OCI-LY1 (cell line): ENCODE measurements around the gene KIAA2012.

Experiments
- H2AFZ ChIP-seq: fragments of 200-600 bp; sonication (generic), shearing (Covaris generic); 2 replicates; pipeline ENCODE4 v1.6.0; 2014; ENCODE audit warnings: antibody characterized with exemption, mild to moderate bottlenecking, low read length
- H3F3A ChIP-seq: fragments of 200-600 bp; sonication (generic), shearing (Covaris generic); 2 replicates; pipeline ENCODE4 v1.6.0; 2014; ENCODE audit warnings: mild to moderate bottlenecking, antibody characterized with exemption, low read length, moderate library complexity; ENCODE audit not compliant: insufficient read depth
- H3K27ac ChIP-seq: fragments of 200-600 bp; sonication (generic); 2 replicates; pipeline ENCODE4 v1.5.1; 2014; ENCODE audit warnings: low read length, mixed run types, mild to moderate bottlenecking, low read depth; ENCODE audit not compliant: poor library complexity, severe bottlenecking
- H3K27me3 ChIP-seq: fragments of 200-600 bp; sonication (generic); 2 replicates; pipeline ENCODE4 v1.6.0; 2014; ENCODE audit warnings: antibody characterized with exemption, mild to moderate bottlenecking, low read length, moderate library complexity; ENCODE audit not compliant: insufficient read depth
- H3K36me3 ChIP-seq: fragments of 200-600 bp; sonication (generic); 2 replicates; pipeline ENCODE4 v1.6.1; 2014; ENCODE audit warnings: mild to moderate bottlenecking, antibody characterized with exemption, low read length, moderate library complexity, mixed read lengths; ENCODE audit not compliant: insufficient read depth
- H3K4me1 ChIP-seq: fragments of 200-600 bp; sonication (generic); 2 replicates; pipeline ENCODE4 v1.5.1; 2014; ENCODE audit warnings: mild to moderate bottlenecking, low read length, moderate library complexity; ENCODE audit not compliant: insufficient read depth, severe bottlenecking
- H3K4me2 ChIP-seq: fragments of 200-600 bp; sonication (generic), shearing (Covaris generic); 2 replicates; pipeline ENCODE4 v1.6.1; 2014; ENCODE audit warnings: low read length
- H3K4me3 ChIP-seq: fragments of 200-600 bp; sonication (generic); 2 replicates; pipeline ENCODE4 v1.5.1; 2014; ENCODE audit warnings: low read length, low read depth, mild to moderate bottlenecking, mixed read lengths; ENCODE audit not compliant: poor library complexity, severe bottlenecking
- H3K79me2 ChIP-seq: fragments of 200-600 bp; shearing (Covaris generic); 2 replicates; pipeline ENCODE4 v1.6.1; 2016; ENCODE audit warnings: mixed run types, low read length, mixed read lengths; ENCODE audit not compliant: insufficient read depth
- H3K9ac ChIP-seq: fragments of 200-600 bp; sonication (generic), shearing (Covaris generic); 2 replicates; pipeline ENCODE4 v1.6.1; 2014; ENCODE audit warnings: mild to moderate bottlenecking, low read length, mixed read lengths
- H3K9me2 ChIP-seq: fragments of 200-600 bp; sonication (generic), shearing (Covaris generic); 2 replicates; pipeline ENCODE4 v1.6.1; 2014; ENCODE audit warnings: low read depth, mild to moderate bottlenecking, low read length, mixed read lengths
- H3K9me3 ChIP-seq: fragments of 200-600 bp; shearing (Covaris generic); 2 replicates; pipeline ENCODE4 v1.6.1; 2014; ENCODE audit warnings: low read length, mixed read lengths
- H4K20me1 ChIP-seq: fragments of 200-600 bp; sonication (generic), shearing (Covaris generic); 2 replicates; pipeline ENCODE4 v1.6.0; 2016; ENCODE audit warnings: mild to moderate bottlenecking, low read length; ENCODE audit not compliant: insufficient read depth
- CTCF ChIP-seq: fragments of 200-600 bp; sonication (generic), shearing (Covaris generic); IDR thresholded peaks from 2 replicates; pipeline ENCODE4 v1.5.1; 2017; ENCODE audit warnings: mild to moderate bottlenecking, antibody characterized with exemption, low read length, moderate library complexity, mixed read lengths
- EZH2 ChIP-seq: fragments of 200-600 bp; sonication (generic), shearing (Covaris generic); IDR thresholded peaks from 2 replicates; pipeline ENCODE4 v1.8.0; 2017; ENCODE audit warnings: borderline replicate concordance, mixed run types, mild to moderate bottlenecking, antibody characterized with exemption, low read length, moderate library complexity, mixed read lengths

KIAA2012 gene

DNA sequence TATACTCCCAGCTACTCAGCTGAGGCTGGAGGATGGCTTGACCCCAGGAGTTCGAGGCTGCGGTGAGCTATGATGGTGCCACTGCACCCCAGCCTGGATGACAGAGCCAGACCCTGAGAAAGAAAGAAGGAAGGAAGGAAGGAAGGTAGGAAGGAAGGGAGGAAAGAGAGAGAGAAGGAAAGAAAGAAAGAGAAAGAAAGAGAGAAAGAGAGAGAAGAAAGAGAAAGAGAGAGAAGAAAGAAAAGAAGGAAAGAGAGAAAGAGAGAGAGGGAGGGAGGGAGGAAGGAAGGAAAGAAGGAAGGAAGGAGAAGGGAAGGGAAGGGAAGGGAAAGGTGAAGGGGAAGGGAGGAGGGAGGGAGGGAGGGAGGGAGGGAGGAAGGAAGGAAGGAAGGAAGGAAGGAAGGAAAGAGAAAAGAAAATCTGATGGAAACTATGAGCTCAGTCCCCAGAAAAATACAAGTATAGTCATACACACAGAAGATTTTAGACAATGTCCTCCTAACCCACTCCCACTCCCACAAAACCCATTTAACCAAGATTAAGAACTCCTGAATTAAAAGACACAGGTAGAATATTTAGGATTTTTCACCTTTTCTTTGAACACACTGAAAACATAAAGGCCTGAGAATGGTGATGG, 23.8 kb upstream of the KIAA2012 start:
- Histone ChIP-seq H3K9me3 (no peaks in the 10 kb centered on the region), H3K27ac (no peak overlapping the region), H3K9me2 (no peaks in the 10 kb centered on the region), H3K79me2 (no peaks in the 10 kb centered on the region), H3F3A (no peaks in the 10 kb centered on the region), H3K4me2 (no peak overlapping the region), H3K27me3 (no peaks in the 10 kb centered on the region), H3K4me1 (no peaks in the 10 kb centered on the region), H3K4me3 (no peak overlapping the region), H2AFZ (no peak overlapping the region), H4K20me1 (no peaks in the 10 kb centered on the region), H3K36me3 (no peaks in the 10 kb centered on the region), H3K9ac (no peak overlapping the region)
- TF ChIP-seq EZH2 (no peak), CTCF (no peak)

DNA sequence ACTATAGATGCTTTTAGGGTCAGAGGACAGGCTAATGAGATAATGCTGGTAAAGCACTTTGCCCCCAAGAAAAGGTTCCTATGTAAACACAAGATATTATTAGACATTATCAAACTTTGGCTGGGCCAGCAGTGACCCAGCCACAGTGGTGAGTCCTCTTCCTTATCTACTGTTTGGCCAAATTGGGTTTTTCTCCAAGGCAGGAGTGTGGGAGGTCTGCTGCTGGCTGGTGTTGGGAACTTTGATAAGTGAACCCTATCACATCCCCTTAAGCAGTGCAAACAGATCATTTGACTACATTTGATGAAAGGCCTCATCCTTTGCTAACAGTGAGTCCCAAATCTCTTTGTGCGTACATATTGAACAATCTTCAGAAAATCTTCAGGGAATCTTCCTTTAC, 23.2 kb upstream of the KIAA2012 start:
- Histone ChIP-seq H3K4me1 (no peaks in the 10 kb centered on the region), H3K9me3 (no peaks in the 10 kb centered on the region)
- TF ChIP-seq CTCF (no peak), EZH2 (no peak)

DNA sequence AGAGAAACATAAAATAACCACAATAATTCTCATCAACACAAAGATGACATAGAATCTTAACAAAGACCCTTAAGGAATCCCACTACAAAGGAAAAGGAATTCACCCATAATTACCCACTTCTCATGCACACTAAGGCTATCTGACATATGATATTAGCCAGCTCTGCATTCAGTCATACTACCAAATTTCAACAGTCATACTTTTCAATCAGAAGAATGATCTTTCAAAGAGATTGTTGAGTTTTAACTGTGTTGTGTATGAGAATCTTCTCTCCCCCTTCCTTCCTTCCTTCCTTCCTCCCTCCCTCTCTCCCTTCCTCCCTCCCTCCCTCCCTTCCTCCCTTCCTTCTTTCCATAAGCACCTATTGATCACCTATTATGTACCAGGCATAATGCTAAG, 22.4 kb upstream of the KIAA2012 start:
- H3K9ac ChIP-seq = no peak overlapping the region
- no peaks in the 10 kb centered on the region for H3K79me2 ChIP-seq
- H3K36me3 ChIP-seq = no peaks in the 10 kb centered on the region
- no peak overlapping the region for H3K27ac ChIP-seq
- H3F3A ChIP-seq = no peaks in the 10 kb centered on the region
- no peaks in the 10 kb centered on the region for H3K27me3 ChIP-seq
- H3K9me2 ChIP-seq = no peaks in the 10 kb centered on the region
- H3K9me3 ChIP-seq = no peaks in the 10 kb centered on the region
- H3K4me2 ChIP-seq = no peak overlapping the region
- no peaks in the 10 kb centered on the region for H3K4me1 ChIP-seq
- H2AFZ ChIP-seq = no peak overlapping the region
- no peak for TF ChIP-seq CTCF
- TF ChIP-seq EZH2 = no peak
- H3K4me3 ChIP-seq = no peak overlapping the region
- no peaks in the 10 kb centered on the region for H4K20me1 ChIP-seq

More for the DNA sequence above, 23.2 kb upstream of the KIAA2012 start:
- H3K27me3 ChIP-seq = no peaks in the 10 kb centered on the region
- H3K27ac ChIP-seq = no peak overlapping the region
- H4K20me1 ChIP-seq = no peaks in the 10 kb centered on the region
- no peaks in the 10 kb centered on the region for H3K79me2 ChIP-seq
- H3K9me2 ChIP-seq = no peaks in the 10 kb centered on the region
- H3K9ac ChIP-seq = no peak overlapping the region
- no peak overlapping the region for H3K4me2 ChIP-seq
- H3F3A ChIP-seq = no peaks in the 10 kb centered on the region
- no peak overlapping the region for H3K4me3 ChIP-seq
- H3K36me3 ChIP-seq = no peaks in the 10 kb centered on the region
- H2AFZ ChIP-seq = no peak overlapping the region
